ENCODE results near the gene TCEAL4. TPM values are rescaled to one million over a fixed set of nuclear protein-coding genes. Genes with fewer than 3 reads are reported as not detected.

TCEAL4 gene
- total RNA-seq, 1 donor from 2014 or later = 50.5 TPM

DNA sequence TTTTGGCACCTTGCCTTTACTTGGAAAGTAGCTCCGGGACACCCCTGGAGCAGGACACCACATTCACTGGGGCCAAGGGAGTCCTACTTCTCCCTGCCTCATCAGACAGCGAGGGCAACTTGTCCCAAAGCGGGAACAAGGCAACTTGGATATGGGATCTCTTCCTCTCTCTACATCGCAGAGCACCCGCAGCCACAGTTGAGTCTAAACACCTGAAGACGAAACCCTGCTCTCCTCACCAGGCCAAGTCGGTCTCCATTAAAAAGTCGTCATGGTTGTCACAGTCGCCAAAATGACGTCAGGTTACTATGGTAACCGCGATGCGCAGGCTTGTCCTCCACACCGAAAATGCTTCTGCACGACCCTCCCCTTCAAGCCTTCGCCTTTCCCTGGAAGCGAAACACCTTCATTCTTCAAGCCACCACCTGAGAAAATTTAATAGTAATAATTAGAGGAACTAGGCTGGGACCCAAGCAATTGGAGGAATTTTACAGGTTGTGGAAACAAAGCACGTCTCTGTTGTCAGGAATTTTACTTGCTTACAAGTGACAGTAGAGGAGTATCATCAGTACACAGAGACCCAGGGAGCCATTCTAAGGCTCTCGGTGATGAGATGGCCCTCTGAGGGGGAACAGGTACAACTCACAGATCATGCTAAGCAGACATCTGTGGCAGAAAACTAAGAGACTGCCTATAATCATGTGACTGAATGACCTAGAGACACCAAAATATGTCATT is 30.5 kb upstream of the TCEAL4 start:
- H3K36me3 Mint-ChIP-seq = no peaks in the 10 kb centered on the region
- no peak for TF ChIP-seq CTCF (conservative IDR thresholded peaks at IDR 0.05)

DNA sequence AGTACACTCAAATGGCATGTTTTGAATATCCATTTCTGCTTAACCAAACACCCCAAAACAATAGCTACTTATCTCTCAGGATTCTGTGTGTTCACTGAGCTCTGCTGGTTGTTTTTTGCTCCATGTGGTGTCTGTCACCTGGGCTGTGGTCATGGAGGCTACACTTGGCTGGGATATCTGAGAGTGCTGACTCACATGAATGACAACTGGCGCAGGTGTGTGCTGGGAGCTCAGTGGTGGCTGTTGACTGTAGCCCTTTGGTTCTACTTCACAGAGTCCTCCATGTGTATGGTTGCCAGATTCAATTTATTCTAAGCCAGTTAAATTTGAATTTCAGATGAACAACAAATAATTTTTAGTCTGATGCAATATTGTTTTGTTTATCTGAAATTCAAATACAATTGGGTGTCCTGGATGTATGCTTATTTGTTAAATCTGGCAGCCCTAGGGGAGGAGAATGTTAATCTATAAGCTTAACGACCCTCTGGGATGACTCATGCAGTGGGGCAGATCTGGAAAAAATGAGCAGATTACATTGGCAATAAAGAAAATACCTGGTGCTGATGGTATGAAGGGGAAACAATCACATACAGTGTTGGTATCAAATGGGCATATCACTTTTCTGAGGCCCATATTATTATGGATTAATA is 28.2 kb upstream of the TCEAL4 start:
- Mint-ChIP-seq H3K4me3 (no peak overlapping the region), H3K36me3 (no peaks in the 10 kb centered on the region), H3K4me1 (ENCODE audit: unreplicated experiment) (no peaks in the 10 kb centered on the region), H3K9me3 (no peaks in the 10 kb centered on the region), H3K27ac (no peak overlapping the region), H3K27me3 (peaks cover 8% of the 10 kb centered on the region)
- no peak for TF ChIP-seq CTCF (conservative IDR thresholded peaks at IDR 0.05)
- DNase-seq (ENCODE audit: extremely low spot score, unreplicated experiment) = no peak

More for the DNA sequence above, 30.5 kb upstream of the TCEAL4 start:
- no peaks in the 10 kb centered on the region for H3K4me1 Mint-ChIP-seq (ENCODE audit: unreplicated experiment)
- peak overlapping the region; percentile 92 for H3K4me3 Mint-ChIP-seq
- H3K27ac Mint-ChIP-seq = peak overlapping the region; percentile 94
- H3K9me3 Mint-ChIP-seq = no peaks in the 10 kb centered on the region
- peaks cover 3% of the 10 kb centered on the region for H3K27me3 Mint-ChIP-seq
- no peak for DNase-seq (ENCODE audit: extremely low spot score, unreplicated experiment)

DNA sequence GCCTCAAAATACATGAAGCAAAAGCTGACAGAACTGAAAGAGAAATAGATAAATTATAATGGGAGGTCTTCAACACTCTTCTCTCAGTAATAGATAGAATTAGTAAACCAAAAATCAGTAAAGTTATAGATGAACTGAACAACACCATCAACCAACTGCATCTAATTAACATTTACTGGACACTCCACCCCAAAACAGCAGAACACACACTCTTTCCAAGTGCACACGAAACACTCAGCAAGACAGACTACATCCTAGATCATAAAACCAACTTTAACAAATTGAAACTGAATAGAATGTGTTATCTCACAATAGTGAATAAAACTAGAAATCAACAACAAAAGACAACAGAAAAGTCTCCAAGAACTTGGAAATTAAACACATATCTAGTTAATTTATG is 25.1 kb upstream of the TCEAL4 start:
- no peaks in the 10 kb centered on the region for H3K9me3 Mint-ChIP-seq
- no peak for TF ChIP-seq CTCF (conservative IDR thresholded peaks at IDR 0.05)
- no peaks in the 10 kb centered on the region for H3K36me3 Mint-ChIP-seq
- H3K4me1 Mint-ChIP-seq (ENCODE audit: unreplicated experiment) = no peaks in the 10 kb centered on the region
- H3K4me3 Mint-ChIP-seq = no peak overlapping the region
- H3K27ac Mint-ChIP-seq = no peak overlapping the region
- peaks cover 8% of the 10 kb centered on the region for H3K27me3 Mint-ChIP-seq
- DNase-seq (ENCODE audit: extremely low spot score, unreplicated experiment) = no peak

DNA sequence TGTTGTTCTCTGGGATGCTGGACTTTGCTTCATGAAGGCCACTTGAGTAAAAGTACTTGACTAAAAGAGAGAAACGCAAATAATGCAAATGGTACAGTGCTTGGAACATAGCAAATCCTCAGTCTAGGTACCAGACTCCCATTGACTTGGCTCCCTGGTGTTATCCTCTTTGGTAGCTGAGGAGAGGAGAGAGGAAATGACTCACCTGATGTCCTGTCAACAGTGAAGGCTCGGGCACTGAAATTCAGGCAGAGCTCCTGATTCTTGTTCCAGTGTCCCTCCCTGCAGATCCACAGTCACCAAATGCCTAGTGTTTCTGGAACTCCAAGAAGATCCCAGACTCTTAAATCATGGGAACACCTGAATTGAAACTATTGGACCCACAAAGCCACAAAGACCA is 22.5 kb upstream of the TCEAL4 start:
- H3K36me3 Mint-ChIP-seq = no peaks in the 10 kb centered on the region
- H3K27me3 Mint-ChIP-seq = peaks cover 8% of the 10 kb centered on the region
- no peak for TF ChIP-seq CTCF (conservative IDR thresholded peaks at IDR 0.05)
- H3K4me1 Mint-ChIP-seq (ENCODE audit: unreplicated experiment) = no peaks in the 10 kb centered on the region
- no peak overlapping the region for H3K27ac Mint-ChIP-seq
- H3K9me3 Mint-ChIP-seq = no peaks in the 10 kb centered on the region
- no peak for DNase-seq (ENCODE audit: extremely low spot score, unreplicated experiment)
- no peak overlapping the region for H3K4me3 Mint-ChIP-seq

DNA sequence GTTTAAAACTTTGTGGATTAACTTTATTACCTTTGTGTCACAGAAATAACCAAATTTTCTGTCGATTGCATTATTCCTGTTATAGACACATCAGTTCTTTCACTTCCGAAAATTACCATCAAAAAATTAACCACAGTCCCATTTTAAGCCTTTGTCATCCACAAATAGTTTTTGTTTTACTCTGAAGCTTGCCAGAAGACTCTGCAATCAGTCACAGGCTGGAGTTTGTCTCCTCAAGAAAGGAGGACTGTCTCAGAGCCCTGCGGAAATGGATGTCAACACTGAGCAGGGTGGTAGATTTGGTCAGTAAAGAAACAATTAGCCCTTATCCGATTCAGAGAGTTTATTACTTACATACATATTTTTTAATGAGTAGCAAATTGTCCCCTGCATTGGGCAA is 20.1 kb upstream of the TCEAL4 start:
- no peaks in the 10 kb centered on the region for H3K9me3 Mint-ChIP-seq
- DNase-seq (ENCODE audit: extremely low spot score, unreplicated experiment) = no peak
- no peak overlapping the region for H3K27ac Mint-ChIP-seq
- no peak for TF ChIP-seq CTCF (conservative IDR thresholded peaks at IDR 0.05)
- peaks cover 3% of the 10 kb centered on the region for H3K27me3 Mint-ChIP-seq
- no peaks in the 10 kb centered on the region for H3K36me3 Mint-ChIP-seq
- H3K4me3 Mint-ChIP-seq = no peak overlapping the region
- no peaks in the 10 kb centered on the region for H3K4me1 Mint-ChIP-seq (ENCODE audit: unreplicated experiment)
